C4-2B (cell line): ENCODE data around the gene GRK2.

Source experiments
- ZFX ChIP-seq: fragments of 450-650 bp; IDR thresholded peaks from 2 replicates; pipeline ENCODE4 v1.6.1; 2017
- TF ChIP-seq, protein P1 (sequence below): fragments of 450-650 bp; conservative IDR thresholded peaks from 2 replicates; pipeline ENCODE4 v1.5.1; 2017; ENCODE audit warnings: mild to moderate bottlenecking

DNA sequence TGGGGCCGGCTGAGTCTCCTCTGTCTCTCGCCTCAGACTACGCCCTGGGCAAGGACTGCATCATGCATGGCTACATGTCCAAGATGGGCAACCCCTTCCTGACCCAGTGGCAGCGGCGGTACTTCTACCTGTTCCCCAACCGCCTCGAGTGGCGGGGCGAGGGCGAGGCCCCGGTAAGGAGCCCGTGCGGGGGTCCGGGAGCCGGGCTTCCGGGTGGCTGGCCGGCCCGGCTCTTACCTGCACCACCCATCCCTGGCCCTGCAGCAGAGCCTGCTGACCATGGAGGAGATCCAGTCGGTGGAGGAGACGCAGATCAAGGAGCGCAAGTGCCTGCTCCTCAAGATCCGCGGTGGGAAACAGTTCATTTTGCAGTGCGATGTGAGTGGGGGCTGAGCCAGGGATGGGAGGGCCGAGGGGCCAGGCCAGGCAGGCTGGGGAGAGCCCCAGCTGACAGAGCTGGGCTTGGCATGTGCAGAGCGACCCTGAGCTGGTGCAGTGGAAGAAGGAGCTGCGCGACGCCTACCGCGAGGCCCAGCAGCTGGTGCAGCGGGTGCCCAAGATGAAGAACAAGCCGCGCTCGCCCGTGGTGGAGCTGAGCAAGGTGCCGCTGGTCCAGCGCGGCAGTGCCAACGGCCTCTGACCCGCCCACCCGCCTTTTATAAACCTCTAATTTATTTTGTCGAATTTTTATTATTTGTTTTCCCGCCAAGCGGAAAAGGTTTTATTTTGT, 18.7 kb downstream of the GRK2 start:
- TF ChIP-seq, protein P1, sequence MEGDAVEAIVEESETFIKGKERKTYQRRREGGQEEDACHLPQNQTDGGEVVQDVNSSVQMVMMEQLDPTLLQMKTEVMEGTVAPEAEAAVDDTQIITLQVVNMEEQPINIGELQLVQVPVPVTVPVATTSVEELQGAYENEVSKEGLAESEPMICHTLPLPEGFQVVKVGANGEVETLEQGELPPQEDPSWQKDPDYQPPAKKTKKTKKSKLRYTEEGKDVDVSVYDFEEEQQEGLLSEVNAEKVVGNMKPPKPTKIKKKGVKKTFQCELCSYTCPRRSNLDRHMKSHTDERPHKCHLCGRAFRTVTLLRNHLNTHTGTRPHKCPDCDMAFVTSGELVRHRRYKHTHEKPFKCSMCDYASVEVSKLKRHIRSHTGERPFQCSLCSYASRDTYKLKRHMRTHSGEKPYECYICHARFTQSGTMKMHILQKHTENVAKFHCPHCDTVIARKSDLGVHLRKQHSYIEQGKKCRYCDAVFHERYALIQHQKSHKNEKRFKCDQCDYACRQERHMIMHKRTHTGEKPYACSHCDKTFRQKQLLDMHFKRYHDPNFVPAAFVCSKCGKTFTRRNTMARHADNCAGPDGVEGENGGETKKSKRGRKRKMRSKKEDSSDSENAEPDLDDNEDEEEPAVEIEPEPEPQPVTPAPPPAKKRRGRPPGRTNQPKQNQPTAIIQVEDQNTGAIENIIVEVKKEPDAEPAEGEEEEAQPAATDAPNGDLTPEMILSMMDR: no peak
- TF ChIP-seq ZFX: no peak
